ENCODE measurements around the gene RASIP1.
"Not testable (repeated sequence)": the region's sequence is repeated elsewhere in the genome, so short reads cannot be mapped to it uniquely, and the experiment has no call there.

RASIP1 gene

DNA sequence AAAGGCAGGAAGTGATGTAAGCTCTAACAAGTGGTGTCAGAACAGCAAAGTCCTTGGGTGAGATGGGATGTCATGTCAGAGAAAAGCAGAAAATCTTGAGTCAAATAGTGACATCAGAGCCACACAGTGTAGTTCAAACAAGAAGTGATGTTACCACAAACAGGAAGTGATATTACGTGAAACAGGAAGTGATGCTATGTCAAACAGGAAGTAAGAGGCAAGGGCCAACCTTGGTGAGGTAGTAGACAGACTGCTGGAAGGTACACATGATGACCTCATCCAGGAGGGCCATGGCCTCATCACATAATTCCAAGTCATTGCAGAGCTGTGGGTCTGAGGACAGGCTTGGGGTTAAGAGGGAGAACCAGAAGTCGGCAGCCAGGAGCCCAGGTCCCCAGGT is 13.9 kb downstream of the RASIP1 start:
- DNase-seq = no peak

DNA sequence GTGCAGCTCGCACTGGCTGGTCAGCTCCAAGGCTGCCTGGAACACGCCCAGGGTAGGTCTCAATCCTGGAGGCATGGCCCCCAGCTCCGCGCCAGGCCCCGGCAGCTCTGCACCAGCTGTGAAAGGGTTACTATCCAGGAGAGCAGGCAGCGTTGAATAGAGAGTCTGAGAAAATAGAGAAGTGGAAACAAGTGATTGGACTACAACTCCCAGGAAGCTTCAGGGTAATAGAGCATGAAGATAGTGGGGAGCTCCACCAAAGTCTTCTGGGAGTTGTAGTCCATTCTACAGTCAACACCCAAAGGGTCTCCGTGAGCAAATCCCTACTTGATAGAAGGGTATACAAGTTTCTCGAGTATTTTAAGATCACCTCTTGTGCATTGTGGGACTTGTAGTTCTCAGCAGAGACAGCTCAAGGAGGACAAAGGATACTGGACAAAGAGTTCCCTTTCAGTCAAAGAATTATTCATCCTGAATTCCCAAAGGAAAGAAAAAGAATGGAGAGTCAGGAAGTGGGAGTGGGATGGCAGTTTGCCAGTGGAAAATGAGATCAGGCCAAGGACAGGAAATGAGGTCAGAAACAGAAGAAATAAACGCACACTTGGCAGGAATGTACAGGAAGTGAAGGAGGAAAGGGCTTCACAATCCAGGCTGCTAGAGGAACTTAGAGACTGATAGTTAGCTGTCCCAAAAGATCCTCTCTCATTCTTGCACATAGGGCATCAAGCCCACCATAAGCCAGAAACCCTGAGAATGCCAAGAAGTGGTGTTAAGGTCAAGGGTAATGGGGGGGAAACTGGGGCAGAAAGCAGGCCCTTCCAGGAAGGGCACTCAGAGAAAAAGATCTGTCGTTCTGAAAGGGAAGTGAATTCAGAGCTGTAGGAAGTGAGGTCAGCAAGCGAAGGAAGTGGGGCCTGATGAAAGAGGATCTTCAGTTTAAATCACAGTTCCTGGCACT is 15.3 kb downstream of the RASIP1 start:
- no peak for DNase-seq

DNA sequence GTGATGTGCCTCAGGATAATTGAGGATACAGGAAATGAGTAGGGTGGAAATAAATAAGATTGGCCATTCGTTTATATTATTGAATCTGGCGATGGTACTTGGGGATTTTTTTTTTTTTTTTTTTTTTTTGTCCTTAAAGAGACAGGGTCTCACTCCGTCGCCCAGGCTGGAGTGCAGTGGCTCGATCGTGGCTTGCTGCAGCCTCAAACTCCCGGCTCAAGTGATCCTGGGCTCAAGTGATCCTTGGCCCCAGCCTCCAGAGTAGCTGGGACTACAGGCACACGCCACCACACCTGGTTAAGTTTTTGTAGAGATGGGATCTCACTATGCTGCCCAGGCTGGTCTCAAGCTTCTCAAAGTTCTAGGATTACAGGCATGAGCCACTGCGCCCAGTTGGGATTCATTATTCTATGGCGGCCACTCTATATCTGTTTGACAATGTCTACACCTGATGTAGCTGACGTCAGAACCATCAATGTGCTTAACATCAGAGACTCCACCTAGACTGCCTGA is 18.2 kb downstream of the RASIP1 start:
- DNase-seq = no peak

DNA sequence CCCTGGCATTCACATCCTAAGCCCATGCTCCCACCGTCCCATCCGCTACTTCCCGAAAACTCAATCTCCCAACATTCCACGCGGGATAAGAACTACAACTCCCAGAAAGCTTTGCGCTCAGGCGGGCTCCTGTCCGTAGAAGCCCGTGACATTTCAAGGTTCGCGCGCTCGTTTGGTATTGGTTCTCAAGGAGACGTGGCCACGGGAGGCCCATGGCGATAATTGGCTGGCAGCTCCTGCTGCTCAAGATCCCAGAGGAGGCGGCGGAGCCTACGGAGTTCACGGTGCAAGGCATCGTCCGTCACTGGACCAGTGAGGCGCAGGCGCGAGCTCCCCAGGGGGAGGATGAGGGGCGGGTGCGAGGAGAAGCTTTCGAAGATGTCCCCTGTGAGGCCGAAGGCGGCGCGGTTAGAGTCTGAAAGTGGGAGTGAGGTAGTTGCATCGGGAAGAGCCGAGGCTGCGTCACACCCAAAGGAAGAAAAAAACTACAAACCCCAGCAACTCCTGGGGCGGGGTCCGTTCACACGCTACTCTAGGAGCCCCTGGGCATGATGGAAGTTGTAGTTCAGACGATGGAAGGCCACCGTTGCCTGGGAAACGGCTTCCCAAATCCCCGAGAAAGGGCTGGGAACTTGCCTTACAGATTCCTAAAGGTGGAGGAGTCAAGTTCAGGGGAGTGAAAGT is 19.7 kb downstream of the RASIP1 start:
- peak; percentile 73 to 82 (median 76) for DNase-seq

DNA sequence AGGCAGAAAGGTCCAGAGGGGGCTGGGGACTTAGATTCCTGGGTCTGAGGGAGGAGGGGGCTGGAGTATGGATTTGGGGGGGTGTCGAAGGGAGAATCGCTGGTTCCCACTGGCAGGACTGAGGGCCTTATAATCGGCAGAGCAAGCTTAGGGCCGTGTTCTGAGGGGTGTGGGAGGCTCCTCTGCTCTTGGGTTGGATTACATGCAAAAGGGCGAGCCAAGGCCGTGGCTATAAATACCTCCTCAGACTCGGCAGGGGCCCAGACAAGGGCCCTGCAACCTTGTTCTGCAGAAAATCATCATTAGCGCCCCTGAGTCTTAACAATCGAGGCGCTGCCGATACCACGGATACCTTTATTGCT is 20.2 kb downstream of the RASIP1 start:
- no peak for DNase-seq

DNA sequence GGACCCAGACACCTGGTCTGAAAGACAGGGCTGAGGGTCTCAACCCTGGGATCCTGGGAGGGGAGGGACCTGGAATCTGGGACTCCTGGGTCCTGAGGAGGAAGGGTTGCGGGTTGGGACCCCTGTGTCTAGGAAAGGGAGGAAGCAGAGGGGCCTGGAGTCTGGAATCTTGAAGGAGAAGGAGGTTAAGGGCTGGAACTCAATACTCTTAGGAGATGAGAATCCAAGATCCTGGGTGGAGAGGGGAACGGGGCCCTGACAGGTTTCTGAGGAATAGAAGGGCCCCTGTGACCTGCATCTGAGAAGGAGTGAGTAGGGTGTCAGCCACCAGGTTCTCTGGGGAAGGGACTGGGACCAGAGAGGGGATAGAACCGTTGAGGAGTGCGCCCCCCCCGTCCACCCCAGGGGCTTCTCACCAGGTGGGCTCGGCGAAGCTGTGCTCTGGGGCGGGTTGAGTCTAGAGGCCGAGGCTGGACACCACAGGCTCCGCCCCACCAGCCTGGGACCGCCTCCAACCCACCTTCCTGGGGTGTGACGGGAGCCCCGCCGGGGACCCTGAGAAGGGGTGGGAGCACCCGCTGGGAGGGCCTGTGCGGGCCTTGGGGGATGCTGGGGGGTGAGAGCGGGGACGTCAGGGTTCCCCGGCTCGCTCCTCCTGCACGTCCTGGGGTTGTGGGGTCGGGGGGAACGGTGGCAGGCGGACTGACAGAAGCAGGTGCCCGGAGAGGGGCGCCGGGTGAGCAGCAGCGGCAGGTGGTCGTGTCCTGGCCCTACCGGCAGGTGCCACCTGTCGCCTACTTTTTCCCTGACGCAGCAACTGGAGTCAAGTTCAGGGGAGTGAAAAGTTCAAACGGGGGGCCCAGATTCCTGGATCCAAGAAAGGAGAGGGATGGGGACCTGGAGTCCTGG is 20.9 kb downstream of the RASIP1 start, which contains the start of gene MAMSTR:
MAMSTR (minus strand) TSS at position 463 of the 909 bp plus-strand sequence. CDS start 694 bp downstream, outside the sequence.
- DNase-seq = no peak

DNA sequence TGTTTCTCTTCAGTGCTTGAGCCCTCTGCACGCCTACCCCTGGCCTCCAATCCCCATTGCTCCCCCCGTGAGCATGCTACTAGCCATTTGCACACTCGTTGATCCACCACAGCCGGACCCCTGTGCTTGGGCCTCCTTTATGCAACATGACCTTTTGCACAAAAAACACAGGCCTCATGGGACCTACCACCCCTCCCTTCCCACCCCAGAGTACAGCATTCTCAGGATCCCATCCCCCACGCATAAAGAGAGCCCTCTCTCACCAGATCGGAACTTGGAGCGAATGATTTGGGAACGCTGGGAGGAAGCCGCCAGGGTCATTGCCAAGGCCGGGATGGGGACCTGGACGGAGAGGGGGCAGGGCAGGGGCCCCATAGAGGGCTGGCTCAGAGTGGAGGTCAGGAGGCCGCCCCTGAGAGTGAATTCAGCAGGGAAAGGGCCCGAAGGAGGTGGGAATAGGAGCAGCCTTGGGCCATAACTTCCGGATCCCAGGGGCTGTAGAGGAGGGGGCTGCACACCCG is 21.6 kb downstream of the RASIP1 start:
- no peak for DNase-seq

DNA sequence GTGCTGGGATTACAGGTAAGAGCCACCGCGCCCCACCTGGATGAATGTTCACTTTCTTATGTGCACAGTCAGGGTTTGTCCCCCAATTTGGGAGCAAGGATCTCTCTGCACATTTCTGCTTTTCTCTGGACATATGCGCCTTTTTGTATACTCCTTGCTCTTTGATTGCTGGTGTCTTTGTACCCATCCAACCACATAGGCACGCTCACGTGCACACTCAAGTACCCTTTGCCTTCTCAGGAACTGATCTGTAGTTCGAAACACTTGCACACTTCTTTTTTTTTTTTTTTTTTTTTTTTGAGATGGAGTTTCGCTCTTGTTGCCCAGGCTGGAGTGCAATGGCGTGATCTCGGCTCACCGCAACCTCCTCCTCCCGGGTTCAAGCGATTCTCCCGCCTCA is 22.3 kb downstream of the RASIP1 start:
- not testable (repeated sequence) for DNase-seq

DNA sequence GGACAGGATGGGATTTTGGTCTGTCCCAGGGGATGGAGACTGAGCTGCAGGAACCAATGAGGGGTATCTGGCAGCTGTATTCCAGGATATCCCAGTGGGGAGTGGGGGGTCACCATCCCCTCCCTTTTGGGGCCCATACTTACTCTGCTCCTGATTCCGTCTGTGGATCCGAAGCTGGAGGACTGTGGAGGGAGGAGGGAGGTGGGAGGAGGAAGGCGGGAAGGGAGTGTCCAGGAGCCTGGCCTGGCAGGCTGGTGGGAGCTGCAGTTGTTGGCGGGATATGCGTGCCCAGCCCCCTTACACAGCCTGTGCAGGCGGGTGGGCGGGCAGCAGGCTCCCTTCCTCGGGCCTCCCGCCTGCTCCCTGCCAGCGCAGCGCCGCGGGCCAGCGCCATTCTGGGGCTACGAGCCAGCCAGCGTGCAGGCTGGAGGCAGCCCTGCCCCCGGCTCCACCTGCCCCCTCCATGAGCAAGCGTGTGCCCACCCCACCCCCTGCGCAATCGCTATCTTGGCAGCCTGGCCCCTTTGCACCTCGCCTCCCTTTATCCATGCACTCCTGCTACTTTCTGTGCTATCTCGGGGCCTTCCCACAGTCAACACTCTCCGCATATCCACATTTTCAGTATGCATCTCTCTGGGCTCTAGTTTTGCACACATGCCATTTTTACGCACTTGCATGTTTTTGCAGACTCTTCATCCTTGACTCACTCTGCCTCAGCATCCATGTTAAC is 23.7 kb downstream of the RASIP1 start:
- DNase-seq = no peak

DNA sequence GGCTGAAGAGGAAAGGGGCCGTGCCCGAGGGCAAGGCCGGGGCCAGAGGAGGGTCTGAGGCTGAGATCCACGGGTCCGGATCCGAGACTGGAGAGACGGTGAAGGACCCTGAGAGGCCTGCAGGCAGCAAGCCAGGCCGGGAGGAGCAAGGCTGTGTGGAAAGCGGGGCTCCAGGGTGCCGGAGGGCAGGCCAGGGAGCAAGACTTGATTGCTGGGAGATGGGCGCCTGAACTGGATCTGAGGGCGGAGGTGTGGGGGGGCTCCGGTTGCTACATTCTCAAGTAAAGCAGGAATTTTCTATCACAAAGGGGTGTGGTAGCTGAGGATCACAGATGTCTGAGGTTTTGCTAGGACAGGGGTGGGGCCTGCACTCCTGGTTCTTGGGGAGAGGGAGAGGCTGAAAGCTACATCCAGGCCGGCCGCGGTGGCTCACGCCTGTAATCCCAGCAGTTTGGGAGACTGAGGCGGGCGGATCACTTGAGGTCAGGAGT is 24.7 kb downstream of the RASIP1 start:
- DNase-seq = no peak

DNA sequence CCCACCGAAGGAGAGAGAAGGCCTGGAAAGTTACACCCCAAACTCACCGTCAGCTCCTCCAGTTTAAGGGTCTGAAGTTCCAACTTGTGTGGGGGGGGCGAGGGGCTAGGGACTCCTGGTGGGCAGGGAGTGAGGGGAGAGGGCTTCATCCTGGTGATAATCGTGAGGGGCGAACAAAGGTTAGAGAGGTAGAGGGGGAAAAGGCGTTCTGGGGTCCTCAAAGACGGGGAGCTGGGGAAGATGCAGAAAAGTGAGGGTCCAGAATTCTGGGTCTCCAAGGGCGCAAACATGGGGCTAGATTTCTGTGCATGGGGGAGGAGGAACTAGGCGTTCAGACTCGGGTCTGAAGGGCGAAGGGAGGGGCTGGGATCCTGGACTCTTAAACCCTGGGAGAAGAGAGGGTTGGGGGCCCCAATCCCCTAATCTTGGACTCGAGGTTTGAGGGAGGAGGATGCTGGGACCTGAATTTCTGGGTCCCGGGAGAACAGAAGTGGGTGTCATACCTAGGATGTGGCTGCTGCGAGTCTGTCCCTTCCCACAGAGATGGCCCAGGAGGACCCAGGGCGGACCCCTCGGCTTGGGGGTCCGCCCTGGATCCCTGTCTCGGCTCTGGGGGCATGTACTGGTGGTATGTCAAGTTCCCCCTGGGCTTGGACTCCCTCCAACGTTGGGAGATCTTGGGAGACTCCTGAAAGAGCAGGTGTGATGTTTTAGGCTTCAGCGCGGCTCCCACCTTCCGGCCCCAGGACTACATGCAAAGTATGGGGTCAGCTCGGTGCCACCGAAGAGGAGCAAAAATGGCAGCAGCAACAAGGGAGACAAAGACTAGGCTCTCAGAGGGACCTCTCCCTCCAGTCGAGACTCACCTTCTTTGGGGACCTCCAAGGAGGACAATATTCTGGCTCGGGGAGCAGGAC is 25.4 kb downstream of the RASIP1 start:
- no peak for DNase-seq

DNA sequence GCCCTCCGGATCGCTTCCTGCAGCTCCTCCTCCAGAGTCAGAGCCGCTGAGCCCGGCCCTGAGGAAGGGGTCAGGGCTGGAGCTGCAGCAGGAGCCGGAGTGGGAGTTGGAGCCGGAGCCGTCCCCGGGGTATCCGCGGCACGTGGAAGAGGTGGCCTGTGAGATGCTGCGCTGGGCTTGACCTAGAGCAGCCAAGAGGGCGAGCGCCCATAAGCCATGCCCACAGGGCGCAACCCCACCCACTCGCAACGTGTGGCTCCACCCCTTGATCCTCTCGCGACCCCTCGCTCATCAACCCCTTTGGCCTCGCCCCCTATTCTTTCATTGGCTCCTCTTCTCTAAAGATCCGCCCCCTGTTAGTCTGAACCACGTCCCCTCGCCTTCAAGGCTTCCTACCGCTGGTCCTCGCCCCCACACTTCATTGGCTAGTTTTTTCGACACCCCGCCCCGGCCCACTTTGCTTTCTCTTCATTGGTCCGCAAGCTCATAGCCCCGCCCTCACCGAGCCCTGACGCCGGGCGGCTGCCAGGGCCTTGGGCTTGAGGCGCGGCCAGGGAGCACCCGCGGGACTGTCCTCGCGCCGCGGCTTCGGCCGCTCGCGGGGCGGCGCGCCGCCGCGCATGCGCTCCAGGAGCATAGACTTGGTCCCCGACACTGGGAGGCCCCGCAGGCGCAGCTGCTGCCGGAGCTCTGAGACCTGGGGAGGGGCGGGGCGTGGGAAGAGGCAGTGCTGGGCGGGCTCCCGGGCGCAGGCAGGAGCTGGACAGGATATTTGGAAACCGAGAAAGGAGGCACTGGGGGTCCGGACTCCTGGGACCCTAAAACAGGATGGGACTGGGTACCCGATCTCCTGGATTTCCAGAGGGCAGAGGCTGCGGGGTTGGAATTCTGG is 26.3 kb downstream of the RASIP1 start:
- peak; percentile 78 to 94 (median 88) for DNase-seq

DNA sequence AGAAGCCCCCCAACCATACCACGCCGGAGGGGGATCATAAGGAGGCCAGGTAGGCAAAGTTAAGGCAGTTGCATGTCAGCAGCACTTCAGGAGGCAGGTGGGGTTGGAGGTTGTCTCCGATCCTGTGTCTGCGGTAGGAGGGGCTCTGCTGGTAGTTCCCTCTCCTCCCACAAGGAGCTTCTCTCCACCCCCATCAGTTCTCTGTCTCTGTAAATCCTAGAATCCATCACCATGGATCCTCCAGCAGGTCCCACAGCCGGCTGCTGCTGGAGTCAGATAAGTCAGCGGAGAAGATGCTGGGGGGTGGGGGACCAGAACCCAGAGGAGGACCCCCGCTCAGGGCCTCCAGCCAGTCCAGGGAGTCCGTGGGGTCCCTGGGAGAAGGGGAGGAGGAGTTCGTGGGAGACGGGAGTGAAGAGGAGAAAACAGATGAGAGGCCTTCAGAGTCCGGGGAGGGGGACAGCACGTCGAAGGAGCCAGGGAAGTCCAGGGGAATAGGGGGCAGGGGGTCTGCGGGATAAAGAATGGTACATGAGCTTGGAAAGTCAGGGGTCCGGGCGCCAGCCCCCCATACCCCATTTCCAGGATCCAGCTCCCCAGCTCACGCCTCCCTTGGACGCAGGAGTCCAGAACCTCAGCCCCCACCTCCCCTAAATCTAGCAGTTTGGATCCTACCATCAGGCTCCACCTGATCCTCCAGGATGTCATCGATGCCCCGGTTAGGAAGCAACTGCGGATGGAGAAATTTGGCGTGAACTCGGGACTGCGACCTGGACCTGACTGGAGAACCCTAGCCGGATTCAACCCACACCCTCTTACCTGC is 27.2 kb downstream of the RASIP1 start:
- DNase-seq = no peak

DNA sequence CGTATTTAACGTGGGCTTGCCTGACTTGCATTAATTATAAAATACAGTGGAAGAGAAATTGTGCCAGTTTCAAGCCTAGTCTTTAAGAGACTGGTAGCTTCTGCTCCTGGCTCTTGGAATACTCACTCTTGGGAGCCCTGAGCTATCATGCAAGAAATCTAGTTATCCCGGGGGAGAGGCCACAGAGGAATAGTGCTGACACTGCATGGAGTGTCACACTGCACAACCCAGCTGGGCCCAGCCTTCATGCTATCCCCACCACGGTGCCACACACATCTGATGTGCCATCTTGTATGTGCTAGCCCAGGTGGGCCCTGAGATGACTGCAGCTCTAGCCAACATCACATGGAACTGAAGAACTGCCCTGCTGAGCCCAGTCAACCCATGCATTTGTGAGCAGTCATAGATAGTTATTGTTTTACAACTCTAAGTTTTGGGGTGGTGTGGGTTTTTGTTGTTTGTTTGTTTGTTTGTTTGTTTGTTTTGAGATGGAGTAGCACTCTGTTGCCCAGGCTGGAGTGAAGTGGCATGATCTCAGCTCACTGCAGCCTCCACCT is 29.2 kb downstream of the RASIP1 start:
- no peak for DNase-seq

DNA sequence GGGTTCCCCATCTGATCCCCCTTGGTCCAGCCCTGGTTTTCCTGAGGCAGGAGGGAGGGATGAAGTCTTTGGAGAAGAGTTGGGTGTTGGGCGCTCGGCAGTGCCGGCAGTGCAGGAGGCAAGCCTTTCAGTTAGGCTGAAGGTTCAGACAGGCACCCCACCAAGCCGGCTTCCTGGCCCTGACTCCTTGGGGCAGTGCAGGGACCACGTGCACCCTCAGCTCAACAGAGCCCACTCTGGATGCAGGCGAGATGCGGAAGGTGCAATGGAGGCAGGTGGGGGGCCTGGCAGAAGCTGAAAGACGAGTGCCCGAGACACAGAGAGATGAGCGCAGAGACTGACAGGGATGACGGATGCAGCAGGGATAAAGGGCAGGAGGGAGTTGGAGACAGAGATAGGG is 31.9 kb downstream of the RASIP1 start:
- DNase-seq = no peak

DNA sequence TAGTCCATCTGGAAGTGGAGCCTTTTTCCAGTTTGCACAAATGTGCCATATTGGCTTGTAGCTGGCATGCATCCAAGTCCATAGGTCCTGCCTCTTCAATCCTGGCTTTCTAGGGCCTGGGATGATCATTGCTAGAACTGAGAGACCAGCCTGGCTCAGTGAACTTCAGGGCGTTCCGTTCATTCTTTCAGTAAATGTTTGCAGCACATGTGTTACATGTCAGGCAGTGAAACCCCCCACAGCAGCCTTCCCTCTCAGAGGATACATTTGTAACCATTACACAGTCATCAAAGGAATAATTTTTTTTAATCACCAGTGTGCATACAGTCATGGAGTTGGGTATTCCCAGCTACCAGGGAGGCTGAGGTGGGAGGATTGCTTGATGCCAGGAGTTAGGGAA is 35.0 kb downstream of the RASIP1 start:
- no peak for DNase-seq

DNA sequence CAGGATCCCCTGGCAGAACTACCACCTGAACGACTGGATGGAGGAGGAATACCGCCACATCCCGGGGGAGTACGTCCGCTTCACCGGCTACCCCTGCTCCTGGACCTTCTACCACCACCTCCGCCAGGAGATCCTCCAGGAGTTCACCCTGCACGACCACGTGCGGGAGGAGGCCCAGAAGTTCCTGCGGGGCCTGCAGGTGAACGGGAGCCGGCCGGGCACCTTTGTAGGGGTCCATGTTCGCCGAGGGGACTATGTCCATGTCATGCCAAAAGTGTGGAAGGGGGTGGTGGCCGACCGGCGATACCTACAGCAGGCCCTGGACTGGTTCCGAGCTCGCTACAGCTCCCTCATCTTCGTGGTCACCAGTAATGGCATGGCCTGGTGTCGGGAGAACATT is 37.1 kb downstream of the RASIP1 start:
- DNase-seq = no peak

DNA sequence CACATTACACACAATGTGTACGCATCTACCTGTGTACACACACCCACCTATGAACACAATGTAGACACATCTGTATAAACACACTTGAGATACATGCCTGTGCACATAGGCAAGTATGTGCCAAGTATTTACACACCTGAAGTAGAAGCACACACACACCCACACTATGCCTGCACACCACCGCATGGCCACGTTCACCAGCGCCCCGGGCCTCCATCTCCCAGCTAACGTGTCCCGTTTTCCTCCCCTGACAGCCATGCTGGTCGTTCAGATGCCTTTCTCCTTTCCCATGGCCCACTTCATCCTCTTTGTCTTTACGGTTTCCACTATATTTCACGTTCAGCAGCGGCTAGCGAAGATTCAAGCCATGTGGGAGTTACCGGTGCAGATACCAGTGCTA is 37.7 kb downstream of the RASIP1 start:
- no peak for DNase-seq

Data from activated naive CD4-positive, alpha-beta T cell (primary cell).